ENCODE results near the gene KCNH1.
"Not testable (repeated sequence)": the region's sequence is repeated elsewhere in the genome, so short reads cannot be mapped to it uniquely, and the experiment has no call there.

The KCNH1 gene

DNA sequence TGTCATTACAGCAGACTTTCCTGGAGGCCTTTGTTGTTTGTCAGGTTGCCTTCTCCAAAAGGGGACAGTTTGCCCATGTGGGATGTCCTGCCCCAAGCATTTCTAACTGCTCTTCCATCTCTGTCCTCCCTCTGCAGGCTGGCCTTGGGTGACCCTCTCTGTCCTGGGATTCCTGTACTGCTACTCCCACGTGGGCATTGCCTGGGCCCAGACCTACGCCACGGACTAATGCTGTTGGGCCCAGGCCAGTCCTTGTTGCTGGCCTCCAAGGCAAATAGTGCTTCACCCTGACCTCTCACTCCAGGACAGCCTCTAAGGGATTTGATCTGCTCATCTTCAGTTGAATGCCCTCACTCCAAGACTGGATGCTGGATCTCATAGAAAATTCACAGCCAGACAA is 459.8 kb downstream of the KCNH1 start:
- DNase-seq = no peak

- DNase-seq = no peak
These were observed 464.0 kb downstream of the KCNH1 start for GRCh38 chr1:210669951-210670350.

GRCh38 chr1:210663730-210664573 is 470.0 kb downstream of the KCNH1 start:
- no peak for DNase-seq

DNA sequence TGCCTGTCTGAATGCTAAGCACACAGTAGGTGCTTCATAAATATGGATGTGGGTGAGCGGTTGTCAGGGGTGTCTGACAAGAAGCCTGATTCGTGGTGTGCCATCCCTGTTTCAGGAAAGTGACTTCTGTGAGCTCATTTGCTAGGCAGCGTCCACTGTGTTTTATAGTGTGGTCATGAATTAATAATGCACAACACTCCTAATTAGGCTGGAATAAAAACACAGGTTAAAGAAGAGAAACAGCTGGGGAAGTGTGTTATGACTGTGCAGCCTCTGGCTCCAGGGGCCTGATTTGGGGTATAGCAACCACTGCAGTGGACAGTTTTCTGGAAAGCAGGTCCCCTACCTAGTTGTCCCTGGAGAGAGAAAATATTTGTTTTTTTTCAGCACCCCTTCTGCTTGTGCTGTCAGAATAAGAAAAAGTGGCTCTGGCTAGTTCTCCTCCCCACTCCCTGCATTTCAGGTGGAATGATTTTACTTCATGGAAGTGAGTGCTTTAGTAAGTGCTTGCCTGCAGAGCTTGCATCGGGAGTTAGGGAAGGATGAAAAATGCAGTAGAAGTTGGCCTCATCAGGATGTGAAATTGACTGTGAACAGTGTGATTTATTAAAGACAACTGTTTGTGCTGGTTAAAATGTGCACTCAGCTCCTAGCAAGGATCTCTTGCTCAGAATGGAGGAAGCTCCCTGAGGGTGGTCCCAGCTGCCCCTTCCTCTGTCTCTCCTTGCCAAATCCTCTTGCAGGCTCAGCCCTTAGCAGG is 471.5 kb downstream of the KCNH1 start:
- no peak for DNase-seq

- not testable (repeated sequence) for DNase-seq
These were observed 472.4 kb downstream of the KCNH1 start for GRCh38 chr1:210661520-210661919.

DNA sequence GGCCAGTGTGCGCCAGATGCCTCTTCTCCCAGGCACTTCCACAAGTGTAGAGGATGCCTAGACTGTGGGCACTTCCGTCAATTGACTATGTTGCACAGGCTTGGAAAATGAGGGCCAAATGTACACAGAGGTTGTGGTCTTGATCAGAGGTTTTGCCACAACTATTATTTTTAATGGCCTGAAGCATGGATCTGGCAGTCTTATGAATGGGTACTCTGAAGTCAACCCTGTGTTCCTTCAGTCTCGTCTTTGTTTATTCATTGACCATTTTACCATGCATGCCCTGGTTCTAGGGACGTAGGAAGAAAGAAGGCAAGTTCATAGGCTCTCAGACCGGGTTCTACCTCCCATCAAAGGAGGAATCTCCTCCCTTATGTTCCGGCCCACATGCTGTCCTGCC is 476.1 kb downstream of the KCNH1 start:
- no peak for DNase-seq

DNA sequence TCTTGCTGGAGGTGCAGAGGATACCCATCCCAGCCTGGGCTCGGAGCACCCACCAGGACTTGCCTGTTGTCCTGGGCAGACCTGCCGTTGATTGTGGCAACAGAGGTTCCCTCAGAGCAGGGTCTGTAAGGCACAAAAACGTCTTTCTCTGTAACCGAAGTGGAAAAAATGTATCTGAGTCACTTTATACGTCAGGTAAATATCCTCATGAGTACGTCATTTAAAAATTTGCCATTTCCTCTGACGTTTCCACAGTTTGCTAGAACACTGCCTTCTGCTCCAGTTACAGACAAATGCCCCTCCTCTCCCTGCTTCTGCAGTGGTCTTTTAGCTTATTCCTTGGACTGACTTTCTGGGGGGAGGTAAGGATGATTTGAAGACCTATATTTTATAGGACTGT is 478.4 kb downstream of the KCNH1 start:
- no peak for DNase-seq

DNA sequence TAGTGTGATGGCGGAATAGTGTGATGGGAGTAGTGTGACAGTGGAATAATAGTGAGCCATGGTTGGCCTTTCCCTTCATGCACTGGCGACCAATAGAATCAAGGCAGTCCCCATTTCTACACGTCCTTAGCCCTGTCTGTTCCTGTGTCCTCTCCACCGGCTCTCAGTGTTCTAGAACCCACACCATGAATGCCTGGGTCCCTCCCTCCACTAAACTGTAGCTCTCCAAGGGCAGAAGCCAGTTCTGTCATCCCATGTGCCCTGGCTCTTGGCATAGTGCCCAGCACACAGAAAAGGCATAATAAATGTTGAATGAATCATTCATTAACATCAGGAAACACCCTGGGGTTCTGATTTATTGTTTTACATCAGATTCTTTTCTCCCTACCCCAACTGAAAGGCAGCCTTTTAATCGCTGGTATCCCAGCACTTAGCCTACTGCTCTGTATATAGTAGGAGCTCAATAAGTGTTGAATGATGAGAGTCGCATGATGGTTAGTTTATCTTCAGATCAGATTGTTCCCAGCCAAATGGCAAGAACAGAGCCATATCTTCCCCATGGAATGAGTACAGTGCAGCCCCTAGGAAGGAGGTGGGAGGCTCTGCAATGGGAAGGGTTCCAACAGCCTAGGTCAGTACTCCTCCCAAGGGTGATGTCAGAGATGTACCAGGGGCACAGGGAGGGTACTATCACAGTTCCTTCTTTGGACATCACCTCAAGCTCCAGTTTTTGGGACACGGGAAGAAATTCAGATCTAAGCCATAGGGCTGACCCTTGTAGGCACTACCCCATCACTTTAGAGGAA is 479.6 kb downstream of the KCNH1 start:
- DNase-seq = no peak

GRCh38 chr1:210653771-210654170 is 480.2 kb downstream of the KCNH1 start:
- no peak for DNase-seq

DNA sequence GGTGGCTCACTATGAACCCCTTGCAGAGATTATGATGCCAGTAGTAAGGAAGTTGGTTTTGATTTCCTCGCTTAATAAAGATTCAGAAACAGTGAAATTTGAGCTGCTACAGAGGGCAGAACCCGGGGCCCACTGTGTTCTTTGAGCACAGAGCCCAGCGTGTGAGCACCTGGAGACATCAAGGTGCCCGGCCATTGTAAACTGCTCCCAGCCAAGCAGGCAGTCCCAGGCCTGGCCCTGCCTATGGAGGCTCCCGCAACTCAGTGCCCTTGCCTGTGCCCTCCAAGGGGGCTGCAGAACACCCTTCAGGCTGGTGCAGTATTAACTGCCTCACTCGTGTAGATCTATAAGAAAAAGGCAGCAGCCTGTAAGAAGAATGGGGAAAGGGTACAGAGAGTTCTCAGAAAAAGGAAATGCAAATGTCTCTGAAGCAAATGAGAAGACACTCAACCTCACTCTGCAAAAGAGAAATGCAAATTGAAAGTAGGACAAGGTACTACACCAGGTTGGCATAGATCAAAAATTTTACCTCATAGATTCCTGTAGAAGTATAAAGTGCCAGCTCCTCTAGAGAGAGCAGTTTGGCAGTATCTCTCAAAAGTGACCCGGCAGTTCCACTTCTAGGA is 481.5 kb downstream of the KCNH1 start:
- no peak for DNase-seq

DNA sequence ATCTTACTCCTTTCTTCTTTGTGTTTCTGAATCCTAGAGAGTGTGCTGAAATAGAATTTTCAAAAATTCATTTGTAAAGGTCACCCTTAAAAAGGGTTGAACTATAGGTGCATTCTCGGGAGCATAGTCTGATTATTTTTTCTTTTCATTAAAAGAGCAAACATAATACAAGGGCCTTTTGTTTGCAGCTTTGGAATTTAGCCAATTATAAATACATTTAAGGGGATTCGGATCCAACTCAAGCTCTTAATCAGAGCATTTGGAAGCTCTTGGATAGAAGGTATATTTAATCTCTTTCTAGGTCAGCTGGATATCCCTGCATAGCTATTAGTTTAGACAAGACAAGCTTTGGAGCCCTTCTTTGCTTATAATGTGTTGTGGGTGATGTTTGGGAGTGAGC is 483.5 kb downstream of the KCNH1 start:
- DNase-seq = no peak

DNA sequence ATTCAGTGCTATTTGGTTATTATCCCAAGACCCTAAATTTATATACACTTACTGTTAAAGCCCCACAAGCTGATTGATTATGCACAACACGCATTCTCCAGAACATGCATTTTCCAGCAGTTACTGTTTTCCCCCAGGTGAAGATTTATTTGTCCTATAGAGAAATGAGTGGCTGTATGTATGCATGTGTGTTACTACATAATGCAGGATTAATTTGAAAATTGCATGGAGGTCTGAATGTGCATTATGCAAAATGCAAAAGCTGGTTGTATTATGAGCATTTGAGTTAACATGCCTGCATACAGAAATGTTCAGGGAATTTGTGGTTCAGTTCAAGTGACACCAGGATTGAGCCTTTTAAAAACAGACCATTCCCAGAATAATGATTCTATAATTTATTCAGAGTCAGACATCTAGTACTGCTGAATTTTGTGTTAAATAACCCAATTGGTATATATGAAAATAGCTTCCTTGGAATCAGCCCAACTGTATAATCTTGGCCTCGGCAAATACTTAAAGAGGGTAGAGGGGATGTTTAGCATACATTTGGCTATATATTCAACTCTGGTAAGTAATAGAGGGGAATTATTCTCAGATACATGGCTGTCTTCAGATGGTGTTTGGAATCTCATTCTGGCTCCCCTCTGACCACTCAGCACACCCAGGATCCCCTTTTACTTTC is 485.2 kb downstream of the KCNH1 start:
- DNase-seq = no peak

DNA sequence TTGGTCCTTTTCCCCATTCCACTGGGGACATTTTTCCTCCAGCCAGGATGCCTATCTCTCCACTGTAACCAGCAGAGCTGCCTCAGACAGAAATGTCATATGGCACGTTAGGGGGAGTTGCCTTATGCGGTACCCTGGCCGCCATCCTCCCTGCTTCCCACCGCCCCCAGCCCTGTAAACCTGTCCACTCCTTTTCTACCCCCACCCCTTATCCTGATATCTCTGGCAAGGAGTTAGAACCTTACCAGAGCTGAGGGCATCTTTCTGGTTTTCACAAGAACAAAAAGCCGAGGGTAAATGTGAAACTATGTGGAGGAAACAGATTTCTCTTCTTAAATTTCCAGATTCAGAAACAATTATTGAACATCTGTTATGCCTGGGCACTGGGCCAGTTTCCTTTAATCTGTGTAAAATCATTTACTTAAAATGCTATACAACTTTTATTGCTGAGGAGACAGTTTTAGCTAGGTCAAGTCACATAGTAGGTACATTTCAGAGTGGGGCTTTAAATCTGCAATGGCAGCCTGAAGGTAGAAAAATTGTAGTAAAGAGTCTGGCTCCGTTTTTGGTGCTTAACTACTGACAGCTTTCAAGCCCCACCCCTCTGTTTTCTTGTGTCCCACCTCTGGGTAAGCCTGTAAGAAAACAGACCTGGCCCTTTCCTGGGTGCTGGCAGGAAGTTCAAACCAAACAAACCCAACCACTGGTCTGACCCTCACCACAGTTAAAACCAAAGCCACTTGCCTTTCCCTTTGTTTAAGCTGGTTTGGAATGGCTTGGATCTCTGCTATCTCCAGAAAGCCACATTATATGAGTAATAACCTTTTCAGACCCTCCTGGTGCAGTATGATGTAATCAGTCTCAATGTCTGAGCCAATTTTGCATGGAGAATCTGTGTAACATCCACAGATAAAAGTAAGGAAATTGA is 486.3 kb downstream of the KCNH1 start:
- DNase-seq = no peak

DNA sequence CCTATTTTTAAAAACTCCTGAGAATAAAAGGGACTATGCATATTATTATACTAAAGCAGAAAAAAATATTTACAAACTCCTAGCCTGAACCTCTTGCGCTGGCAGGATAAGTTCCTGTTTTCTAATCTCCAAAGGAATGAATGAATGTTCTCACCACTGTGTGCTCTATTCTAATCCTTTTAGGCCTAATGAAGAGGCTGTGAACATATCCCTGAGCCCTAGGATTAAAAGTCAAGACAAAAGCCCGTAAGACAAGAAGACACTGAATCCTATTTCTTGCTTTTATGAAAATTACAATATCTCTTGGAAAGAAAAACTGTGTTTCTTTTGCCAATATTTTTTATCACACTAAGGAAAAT is 487.7 kb downstream of the KCNH1 start:
- no peak for DNase-seq

GRCh38 chr1:210645582-210646257 is 488.2 kb downstream of the KCNH1 start:
- no peak for DNase-seq

DNA sequence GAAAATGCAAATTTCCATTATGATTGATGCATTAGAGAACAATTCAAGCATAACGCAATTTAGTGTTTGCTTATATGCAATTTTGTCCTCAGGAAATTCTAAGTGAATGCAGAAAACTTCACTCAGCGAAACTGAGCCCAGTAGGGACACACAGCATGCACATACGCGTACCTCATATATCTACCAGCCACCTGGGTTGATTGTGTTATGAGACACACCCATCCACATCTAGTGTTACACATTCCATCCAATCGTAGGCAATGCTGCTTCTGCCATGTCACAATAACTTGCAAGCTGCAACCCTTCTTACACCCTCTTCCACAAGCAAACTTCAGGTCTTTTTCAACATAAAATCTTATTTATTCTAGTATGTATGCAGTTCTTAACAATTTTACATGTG is 492.4 kb downstream of the KCNH1 start:
- no peak for DNase-seq

- no peak for DNase-seq
These were observed 498.8 kb downstream of the KCNH1 start for GRCh38 chr1:210635108-210635507.

DNA sequence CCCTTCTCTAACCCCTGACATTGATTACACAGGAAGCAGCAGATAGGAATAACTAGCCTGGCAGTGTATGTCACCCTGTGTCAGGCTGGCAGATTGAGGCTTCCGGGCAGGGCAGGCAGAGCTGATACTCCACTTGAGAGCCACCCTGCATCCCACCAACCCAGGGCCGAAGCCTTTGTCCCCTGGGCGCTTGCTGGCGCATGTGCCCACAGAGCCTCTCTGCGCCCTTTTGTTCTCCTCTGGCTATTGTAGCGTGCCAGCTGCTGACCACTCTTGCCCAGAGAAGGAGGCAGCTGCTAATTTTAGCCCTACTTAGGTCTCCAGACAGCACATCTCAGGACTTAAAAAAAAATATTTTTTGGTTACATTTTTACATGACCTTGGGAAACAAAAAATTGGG is 500.3 kb downstream of the KCNH1 start:
- no peak for DNase-seq

DNA sequence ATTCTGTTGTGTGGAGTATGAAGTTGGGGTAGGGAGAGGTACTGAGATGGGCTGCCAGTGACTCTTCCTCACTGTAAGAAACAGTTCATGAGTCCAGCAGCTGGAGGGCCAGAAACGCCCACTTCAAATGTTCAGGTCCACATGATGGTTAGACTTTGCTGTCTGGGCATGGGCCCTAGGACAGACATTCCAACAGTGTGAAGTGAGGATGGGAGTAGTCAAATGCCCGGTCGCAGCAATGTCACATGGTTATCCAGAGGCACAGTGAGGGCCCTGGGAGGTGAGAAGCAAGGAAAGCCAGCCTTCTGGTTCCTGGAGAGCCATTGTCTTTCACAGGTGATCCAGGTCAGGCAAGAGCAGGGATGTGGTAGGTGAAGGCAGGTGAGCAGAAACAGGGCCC is 500.8 kb downstream of the KCNH1 start:
- no peak for DNase-seq

GRCh38 chr1:210631399-210631798 is 502.5 kb downstream of the KCNH1 start:
- DNase-seq = no peak

DNA sequence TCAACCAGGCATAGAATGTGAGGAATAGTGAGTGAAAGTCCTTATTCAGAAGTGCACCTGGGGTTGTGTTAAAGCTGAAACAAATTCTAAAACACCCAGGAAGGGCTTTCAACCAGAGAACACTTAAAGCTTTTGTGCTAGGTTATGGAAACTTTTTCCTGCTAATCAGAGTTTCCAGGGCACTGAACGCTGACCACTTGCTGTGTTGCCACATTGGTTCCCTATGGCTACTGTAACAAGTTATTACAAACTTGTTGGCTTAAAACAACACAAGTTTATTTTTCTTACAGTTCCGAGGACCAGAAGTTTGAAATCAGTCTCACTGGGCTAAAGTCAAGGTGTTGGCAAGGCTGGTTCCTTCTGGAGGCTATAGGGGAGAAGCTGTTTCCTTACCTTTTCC is 504.7 kb downstream of the KCNH1 start:
- no peak for DNase-seq
